Brain microvascular endothelial cell (primary cell): ENCODE measurements around the gene MAMDC2.

Experiments
- DNase-seq: peaks from one replicate; pipeline ENCODE4 v3.0.0-alpha.2; 2020
- H3K27ac ChIP-seq: fragments of 250-450 bp; sonication (Bioruptor Pico); 2 replicates; pipeline ENCODE4 v1.5.1; 2020; ENCODE audit warnings: mild to moderate bottlenecking, moderate library complexity
- H3K27me3 ChIP-seq: fragments of 250-450 bp; sonication (Bioruptor Pico); replicated peaks from 2 replicates; pipeline ENCODE4 v1.5.1; 2020; ENCODE audit warnings: mild to moderate bottlenecking
- H3K36me3 ChIP-seq: fragments of 250-450 bp; sonication (Bioruptor Pico); replicated peaks from 2 replicates; pipeline ENCODE4 v1.5.1; 2020; ENCODE audit warnings: mild to moderate bottlenecking
- H3K4me3 ChIP-seq: 2 replicates; pipeline ENCODE4 v1.5.1; 2011; ENCODE audit warnings: low read depth, mild to moderate bottlenecking, control low read depth, low read length, moderate library complexity
- CTCF ChIP-seq: IDR thresholded peaks from 2 replicates; pipeline ENCODE4 v1.5.1; 2011; ENCODE audit warnings: low read depth, mild to moderate bottlenecking, moderate library complexity, low read length, control low read depth, inconsistent platforms; ENCODE audit errors: missing control alignments
- in situ Hi-C: cut with HindIII; loops from 2 replicates; pipeline ENCODE4 v1.10.0; 2017; ENCODE audit warnings: low sequenced_read_pairs, low pct_ligation_motif_present

Gene MAMDC2

GRCh38 chr9:70170151-70170790 is 126.6 kb downstream of the MAMDC2 start:
- Histone ChIP-seq H3K27me3 (no peaks in the 10 kb centered on the region), H3K36me3 (no peaks in the 10 kb centered on the region), H3K4me3 (no peak overlapping the region), H3K27ac (no peak overlapping the region)
- in situ Hi-C loops = no loop called here
- TF ChIP-seq CTCF = no peak
- no peak for DNase-seq

GRCh38 chr9:70172532-70172931 is 128.9 kb downstream of the MAMDC2 start:
- no peak for TF ChIP-seq CTCF
- no peak overlapping the region for H3K4me3 ChIP-seq
- H3K27ac ChIP-seq = no peak overlapping the region
- H3K36me3 ChIP-seq = no peaks in the 10 kb centered on the region
- in situ Hi-C loops = no loop called here
- DNase-seq = no peak
- H3K27me3 ChIP-seq = no peaks in the 10 kb centered on the region

- DNase-seq = no peak
- Histone ChIP-seq H3K27ac (no peak overlapping the region), H3K4me3 (no peak overlapping the region), H3K36me3 (no peaks in the 10 kb centered on the region), H3K27me3 (no peaks in the 10 kb centered on the region)
- in situ Hi-C loops = no loop called here
- no peak for TF ChIP-seq CTCF
These were observed 133.5 kb downstream of the MAMDC2 start for GRCh38 chr9:70177121-70177520.

DNA sequence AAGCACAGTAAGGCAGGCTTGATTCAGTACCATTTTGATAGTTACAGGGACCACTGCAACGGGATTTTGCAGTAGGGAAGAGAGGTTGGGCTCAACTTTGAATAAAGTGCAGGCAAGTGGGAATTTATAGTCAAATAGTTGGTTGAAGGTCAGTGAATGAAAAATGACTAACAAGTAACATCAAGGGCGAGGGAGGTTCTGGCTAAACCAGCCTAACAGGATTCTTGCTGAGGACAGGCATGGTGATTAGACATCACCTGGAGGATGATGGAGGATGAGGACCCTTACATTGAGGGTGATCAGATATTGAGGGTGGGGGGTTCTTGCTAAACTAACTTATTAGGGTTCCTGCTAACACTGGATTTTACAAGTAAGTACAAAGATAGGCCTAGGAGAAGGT is 149.1 kb downstream of the MAMDC2 start:
- H3K27me3 ChIP-seq = no peaks in the 10 kb centered on the region
- no peak overlapping the region for H3K27ac ChIP-seq
- in situ Hi-C loops = no loop called here
- no peak overlapping the region for H3K4me3 ChIP-seq
- no peak for DNase-seq
- TF ChIP-seq CTCF = no peak
- H3K36me3 ChIP-seq = no peaks in the 10 kb centered on the region

DNA sequence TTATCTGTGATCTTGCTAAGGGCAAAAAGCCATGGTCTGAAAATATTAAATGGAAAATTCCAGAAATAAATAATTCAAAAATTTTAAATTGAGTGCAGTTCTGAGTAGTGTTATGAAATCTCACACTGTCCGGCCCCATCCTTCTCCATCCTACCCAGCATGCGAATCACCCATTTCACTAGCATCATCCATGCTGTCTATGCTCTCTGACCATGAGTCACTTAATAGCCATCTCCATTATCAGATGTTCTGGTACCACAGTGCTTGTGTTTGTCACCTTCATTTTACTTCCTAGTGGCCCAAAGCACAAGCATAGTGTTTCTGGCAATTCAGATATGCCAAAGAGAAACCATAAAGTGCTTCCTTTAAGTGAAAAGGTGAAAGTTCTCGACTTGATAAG is 151.8 kb downstream of the MAMDC2 start:
- no peaks in the 10 kb centered on the region for H3K36me3 ChIP-seq
- in situ Hi-C loops = no loop called here
- TF ChIP-seq CTCF = no peak
- peak; percentile 35 for DNase-seq
- no peaks in the 10 kb centered on the region for H3K27me3 ChIP-seq
- no peak overlapping the region for H3K4me3 ChIP-seq
- H3K27ac ChIP-seq = no peak overlapping the region
